ENCODE data around the gene NCOA7.

GRCh38 chr6:125752773-125753172 lies 38.0 kb upstream of the NCOA7 start:
- TF ChIP-seq CTCF (IDR thresholded peaks at IDR 0.05) = no peak
- no peak for TF ChIP-seq POLR2A (IDR thresholded peaks at IDR 0.05)
